ENCODE measurements around the gene CYP24A1.

CYP24A1 gene

GRCh38 chr20:54178256-54178655 is 4.5 kb upstream of the CYP24A1 start:
- in situ Hi-C loops (cut with MboI; ENCODE audit: low sequenced_read_pairs), result no loop called here

- in situ Hi-C loops (cut with MboI; ENCODE audit: low sequenced_read_pairs), result no loop called here
Measured at GRCh38 chr20:54177378-54177777, 3.6 kb upstream of the CYP24A1 start.

GRCh38 chr20:54176610-54177009 is 2.8 kb upstream of the CYP24A1 start:
- in situ Hi-C loops (cut with MboI; ENCODE audit: low sequenced_read_pairs), result no loop called here

GRCh38 chr20:54174457-54175175 is 830 bp upstream of the CYP24A1 start:
- in situ Hi-C loops (cut with MboI; ENCODE audit: low sequenced_read_pairs), result no loop called here

- in situ Hi-C loops (cut with MboI; ENCODE audit: low sequenced_read_pairs), result no loop called here
Measured at GRCh38 chr20:54172856-54173652, 732 bp downstream of the CYP24A1 start.

- in situ Hi-C loops (cut with MboI; ENCODE audit: low sequenced_read_pairs), result no loop called here
Measured at GRCh38 chr20:54172532-54172855, 1.3 kb downstream of the CYP24A1 start.

GRCh38 chr20:54170963-54171362 is 2.8 kb downstream of the CYP24A1 start:
- in situ Hi-C loops (cut with MboI; ENCODE audit: low sequenced_read_pairs), result no loop called here

GRCh38 chr20:54170026-54170471 is 3.7 kb downstream of the CYP24A1 start:
- in situ Hi-C loops (cut with MboI; ENCODE audit: low sequenced_read_pairs), result no loop called here

- in situ Hi-C loops (cut with MboI; ENCODE audit: low sequenced_read_pairs), result no loop called here
Measured at GRCh38 chr20:54168961-54169862, 4.6 kb downstream of the CYP24A1 start.

- in situ Hi-C loops (cut with MboI; ENCODE audit: low sequenced_read_pairs), result no loop called here
Measured at GRCh38 chr20:54167909-54168872, 5.6 kb downstream of the CYP24A1 start.

GRCh38 chr20:54166987-54167662 is 6.7 kb downstream of the CYP24A1 start:
- in situ Hi-C loops (cut with MboI; ENCODE audit: low sequenced_read_pairs), result no loop called here

GRCh38 chr20:54165803-54166202 is 8.0 kb downstream of the CYP24A1 start:
- in situ Hi-C loops (cut with MboI; ENCODE audit: low sequenced_read_pairs), result no loop called here

- in situ Hi-C loops (cut with MboI; ENCODE audit: low sequenced_read_pairs), result no loop called here
Measured at GRCh38 chr20:54165014-54165413, 8.8 kb downstream of the CYP24A1 start.

- in situ Hi-C loops (cut with MboI; ENCODE audit: low sequenced_read_pairs), result no loop called here
Measured at GRCh38 chr20:54163402-54163801, 10.4 kb downstream of the CYP24A1 start.

GRCh38 chr20:54162378-54163009 is 11.3 kb downstream of the CYP24A1 start:
- in situ Hi-C loops (cut with MboI; ENCODE audit: low sequenced_read_pairs), result no loop called here

GRCh38 chr20:54161821-54162149 is 12.0 kb downstream of the CYP24A1 start:
- in situ Hi-C loops (cut with MboI; ENCODE audit: low sequenced_read_pairs), result no loop called here

GRCh38 chr20:54161008-54161820 is 12.6 kb downstream of the CYP24A1 start:
- in situ Hi-C loops (cut with MboI; ENCODE audit: low sequenced_read_pairs), result no loop called here
